ENCODE measurements around the gene BICD1. TPM values are rescaled to one million over a fixed set of nuclear protein-coding genes. Genes with fewer than 3 reads are reported as not detected.

BICD1 gene
- total and polyA plus RNA-seq, 2 donors (not counting 1 experiment from before 2014, with no cell fraction given), result 15.2 to 93.5 TPM

DNA sequence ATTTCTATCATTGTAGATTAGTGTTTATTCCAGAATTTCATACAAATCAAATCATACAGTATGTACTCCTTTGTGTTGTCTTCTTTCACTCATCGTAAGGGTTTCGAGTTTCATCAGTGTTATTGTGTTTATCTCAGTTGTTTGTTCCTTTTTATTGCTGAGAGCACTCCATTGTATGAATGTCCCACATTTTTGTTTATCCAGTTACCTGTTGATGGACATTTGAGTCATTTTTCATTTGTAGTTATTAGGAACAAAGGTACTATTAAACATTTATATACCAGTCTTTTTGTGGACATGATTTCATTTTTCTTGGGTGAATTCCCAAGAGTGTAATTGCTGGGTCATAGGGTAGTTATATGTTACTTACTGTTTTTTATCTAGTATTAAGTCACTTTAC is 70.0 kb downstream of the BICD1 start:
- Histone ChIP-seq H4K20me1 (ENCODE audit: control insufficient read depth, insufficient read depth, low read length, poor library complexity, severe bottlenecking) (peaks cover 4% of the 10 kb centered on the region), H3K27ac (ENCODE audit: low read length in 2 of 2) (no peak overlapping the region), H3K9me3 (ENCODE audit: control extremely low read depth in 1 of 3, control insufficient read depth in 2 of 3, insufficient read depth in 1 of 3, low read length in 2 of 3) (no peaks in the 10 kb centered on the region), H3K36me3 (replicated peaks in 1 of 2; ENCODE audit: control extremely low read depth in 1 of 2, control insufficient read depth in 1 of 2, extremely low read depth in 1 of 2, insufficient read depth in 2 of 2, low read length in 1 of 2) (peaks cover 0 to 2% of the 10 kb centered on the region in 2 experiments), H3K4me2 (replicated peaks; ENCODE audit: low read depth, low read length, poor library complexity, severe bottlenecking) (no peak overlapping the region), H3K9ac (ENCODE audit: low read length) (no peak overlapping the region), H3K4me1 (ENCODE audit: control insufficient read depth in 2 of 2, insufficient read depth in 2 of 2, low read length in 2 of 2) (no peaks in the 10 kb centered on the region), H3K79me2 (ENCODE audit: control insufficient read depth, insufficient read depth, low read length) (no peaks in the 10 kb centered on the region), H3K4me3 (ENCODE audit: control extremely low read depth in 1 of 5, extremely low read depth in 1 of 5, insufficient read depth in 1 of 5, low read depth in 2 of 5, low read length in 4 of 5) (no peak overlapping the region), H3K27me3 (replicated peaks in 1 of 4; ENCODE audit: control extremely low read depth in 1 of 4, control insufficient read depth in 3 of 4, insufficient read depth in 4 of 4, low read length in 3 of 4) (no peaks in the 10 kb centered on the region), H2AFZ (ENCODE audit: insufficient read depth, low read depth, low read length, poor library complexity, severe bottlenecking) (no peak overlapping the region)
- Mint-ChIP-seq H3K9me3 (ENCODE audit: insufficient read depth) (no peaks in the 10 kb centered on the region), H3K27me3 (no peaks in the 10 kb centered on the region), H3K27ac (no peak overlapping the region), H3K4me3 (no peak overlapping the region), H3K4me1 (no peaks in the 10 kb centered on the region)
- intact Hi-C loops (cut with micrococcal nuclease), result loop anchor here (10.0 kb wide), 1 partner anchor 52 kb away; no protein-coding TSS in a partner anchor
- no CpG with 5 or more reads among the region's 2 CpGs for WGBS (ENCODE audit: insufficient coverage)
- ChIA-PET POLR2A (no interaction called here), CTCF (no interaction called here)
- no peak for ATAC-seq (ENCODE audit: low read depth)
- TF ChIP-seq CTCF (IDR thresholded peaks at IDR 0.05) (no peak), EZH2 (IDR thresholded peaks at IDR 0.05; ENCODE audit: borderline replicate concordance, insufficient read depth, low read depth, low read length, poor library complexity, severe bottlenecking) (no peak)
- DNase-seq, result no peak

DNA sequence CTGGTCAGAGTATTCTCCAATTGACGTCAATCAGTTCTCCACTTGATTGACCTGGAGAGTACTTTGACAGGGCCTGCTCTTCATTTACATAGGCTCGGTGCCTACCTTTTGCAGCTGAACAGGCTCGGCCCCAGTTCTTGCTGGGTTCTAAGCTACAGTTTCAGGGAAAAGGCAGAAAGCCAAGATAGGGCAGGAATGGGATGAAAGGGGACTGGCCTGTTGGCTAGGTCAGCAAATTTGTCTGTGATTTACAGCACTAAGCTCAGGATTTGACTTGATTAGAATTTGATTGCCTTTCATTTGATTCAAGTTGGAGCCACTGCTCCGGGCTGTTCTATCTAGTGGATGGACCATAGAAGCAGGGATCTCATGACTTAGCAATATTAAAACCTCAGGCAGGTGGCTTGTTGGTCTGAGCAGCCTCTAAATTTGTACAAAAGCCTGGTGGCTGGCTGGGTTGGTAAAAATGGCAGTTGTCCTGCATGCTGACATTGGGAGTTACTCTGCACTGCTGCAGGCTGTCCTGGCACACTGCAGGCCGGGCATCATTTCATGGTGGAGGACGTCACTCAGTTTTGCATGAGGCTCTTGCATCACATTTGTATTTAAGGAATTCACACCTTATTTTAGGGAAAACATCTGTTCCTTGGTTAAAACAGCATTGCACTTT is 71.8 kb downstream of the BICD1 start:
- Histone ChIP-seq H3K4me3 (ENCODE audit: control extremely low read depth in 1 of 5, extremely low read depth in 1 of 5, insufficient read depth in 1 of 5, low read depth in 2 of 5, low read length in 4 of 5) (no peak overlapping the region), H3K27me3 (replicated peaks in 1 of 4; ENCODE audit: control extremely low read depth in 1 of 4, control insufficient read depth in 3 of 4, insufficient read depth in 4 of 4, low read length in 3 of 4) (no peaks in the 10 kb centered on the region), H3K79me2 (ENCODE audit: control insufficient read depth, insufficient read depth, low read length) (no peaks in the 10 kb centered on the region), H3K9ac (ENCODE audit: low read length) (no peak overlapping the region), H2AFZ (ENCODE audit: insufficient read depth, low read depth, low read length, poor library complexity, severe bottlenecking) (no peak overlapping the region), H3K9me3 (ENCODE audit: control extremely low read depth in 1 of 3, control insufficient read depth in 2 of 3, insufficient read depth in 1 of 3, low read length in 2 of 3) (no peaks in the 10 kb centered on the region), H3K4me1 (ENCODE audit: control insufficient read depth in 2 of 2, insufficient read depth in 2 of 2, low read length in 2 of 2) (no peaks in the 10 kb centered on the region), H3K27ac (ENCODE audit: low read length in 2 of 2) (no peak overlapping the region), H3K4me2 (replicated peaks; ENCODE audit: low read depth, low read length, poor library complexity, severe bottlenecking) (no peak overlapping the region), H3K36me3 (replicated peaks in 1 of 2; ENCODE audit: control extremely low read depth in 1 of 2, control insufficient read depth in 1 of 2, extremely low read depth in 1 of 2, insufficient read depth in 2 of 2, low read length in 1 of 2) (peaks cover 0 to 2% of the 10 kb centered on the region in 2 experiments), H4K20me1 (ENCODE audit: control insufficient read depth, insufficient read depth, low read length, poor library complexity, severe bottlenecking) (peaks cover 4% of the 10 kb centered on the region)
- no peak for DNase-seq
- POLR2A ChIA-PET, result no interaction called here
- WGBS (ENCODE audit: insufficient coverage), result 92% methylated on average over 4 of the region's 6 CpGs
- intact Hi-C loops (cut with micrococcal nuclease), result loop anchor here (10.0 kb wide), 1 partner anchor 54 kb away; no protein-coding TSS in a partner anchor
- Mint-ChIP-seq H3K27me3 (no peaks in the 10 kb centered on the region), H3K4me3 (no peak overlapping the region), H3K9me3 (ENCODE audit: insufficient read depth) (no peaks in the 10 kb centered on the region), H3K27ac (no peak overlapping the region), H3K4me1 (no peaks in the 10 kb centered on the region)
- CTCF ChIA-PET, result no interaction called here
- no peak for ATAC-seq (ENCODE audit: low read depth)
- TF ChIP-seq CTCF (IDR thresholded peaks at IDR 0.05), result no peak
- TF ChIP-seq EZH2 (IDR thresholded peaks at IDR 0.05; ENCODE audit: borderline replicate concordance, insufficient read depth, low read depth, low read length, poor library complexity, severe bottlenecking), result no peak
